PC-3 (cell line): ENCODE measurements around the gene IL1B. TPM values are rescaled to one million over a fixed set of nuclear protein-coding genes. Genes with fewer than 3 reads are reported as not detected.
A peak's percentile ranks its signal among the peaks of the same experiment; 100 is the strongest.

Source experiments
- ATAC-seq: fragments of 200-7000 bp; cut with Tn5 transposase; 2 replicates; pipeline ENCODE4 v1.9.1; 2020; ENCODE audit warnings: mild to moderate bottlenecking, moderate library complexity
- BruUV-seq: library from RNA; stranded (reverse); fragments of 400-500 nt; replicated peaks from 2 replicates; lab custom pipeline; 2021; lab: Mats Ljungman, UMichigan
- CTCF ChIA-PET: fragments of 300-600 bp; sonication (Branson Sonifier 250); formaldehyde crosslinking; loops from one replicate; lab custom pipeline; 2022; ENCODE audit warnings: antibody characterized with exemption; lab: Charles Lee
- POLR2A ChIA-PET: fragments of 300-600 bp; sonication (Branson Sonifier 250); formaldehyde crosslinking; loops from one replicate; lab custom pipeline; 2022; ENCODE audit warnings: antibody characterized with exemption; ENCODE audit not compliant: unreplicated experiment; lab: Charles Lee
- DNase-seq: peaks from one replicate; pipeline ENCODE4 v3.0.0-alpha.2; 2015
- H2AFZ ChIP-seq: fragments of 300-600 bp; sonication (generic); 2 replicates; pipeline ENCODE4 v1.6.0; 2016; ENCODE audit warnings: antibody characterized with exemption, low read length
- H3F3A ChIP-seq: fragments of 300-600 bp; sonication (generic); one replicate; pipeline ENCODE4 v1.6.0; 2017; ENCODE audit warnings: antibody characterized with exemption, low read length, control low read depth, mild to moderate bottlenecking; ENCODE audit not compliant: unreplicated experiment
- H3K27ac ChIP-seq: fragments of 300-600 bp; sonication (generic); 2 replicates; pipeline ENCODE4 v1.5.1; 2016; ENCODE audit warnings: mild to moderate bottlenecking, low read length
- H3K27me3 ChIP-seq: fragments of 300-600 bp; sonication (generic); 2 replicates; pipeline ENCODE4 v1.6.1; 2016; ENCODE audit warnings: low read length, mixed read lengths
- H3K36me3 ChIP-seq: fragments of 300-600 bp; sonication (generic); 2 replicates; pipeline ENCODE4 v1.6.1; 2016; ENCODE audit warnings: low read depth, mixed run types, low read length, mixed read lengths
- H3K4me1 ChIP-seq: fragments of 300-600 bp; sonication (generic); 2 replicates; pipeline ENCODE4 v1.5.1; 2016; ENCODE audit warnings: low read length; ENCODE audit not compliant: insufficient read depth
- H3K4me2 ChIP-seq: fragments of 300-600 bp; sonication (generic); 2 replicates; pipeline ENCODE4 v1.6.0; 2016; ENCODE audit warnings: low read length
- H3K4me3 ChIP-seq: fragments of 300-600 bp; sonication (generic); 2 replicates; pipeline ENCODE4 v1.5.1; 2016; ENCODE audit warnings: mild to moderate bottlenecking, low read length, mixed read lengths
- H3K79me2 ChIP-seq: fragments of 300-600 bp; sonication (generic); 2 replicates; pipeline ENCODE4 v1.6.1; 2017; ENCODE audit warnings: low read length, mixed read lengths
- H3K9ac ChIP-seq: fragments of 300-600 bp; sonication (generic); 2 replicates; pipeline ENCODE4 v1.6.0; 2016; ENCODE audit warnings: mild to moderate bottlenecking, low read length
- H3K9me2 ChIP-seq: fragments of 300-600 bp; sonication (generic); replicated peaks from 2 replicates; pipeline ENCODE4 v1.6.1; 2016; ENCODE audit warnings: mixed run types, low read length, mixed read lengths
- H3K9me3 ChIP-seq: fragments of 300-600 bp; sonication (generic); 2 replicates; pipeline ENCODE4 v1.6.1; 2016; ENCODE audit warnings: low read length, mixed read lengths
- H4K20me1 ChIP-seq: fragments of 300-600 bp; sonication (generic); 2 replicates; pipeline ENCODE4 v1.6.1; 2016; ENCODE audit warnings: low read length, mixed read lengths
- CTCF ChIP-seq: fragments of 300-600 bp; sonication (generic); conservative IDR thresholded peaks from 2 replicates; pipeline ENCODE4 v1.5.1; 2017; ENCODE audit warnings: antibody characterized with exemption, low read depth, mild to moderate bottlenecking, low read length
- EZH2 ChIP-seq: fragments of 300-600 bp; sonication (generic); IDR thresholded peaks from one replicate; pipeline ENCODE4 v1.6.1; 2017; ENCODE audit warnings: antibody characterized with exemption, mild to moderate bottlenecking, low read length; ENCODE audit not compliant: unreplicated experiment
- EZH2phosphoT487 ChIP-seq: fragments of 300-600 bp; sonication (generic); IDR thresholded peaks from 2 replicates; pipeline ENCODE4 v1.6.1; 2018; ENCODE audit warnings: mild to moderate bottlenecking, antibody characterized with exemption, low read length, borderline replicate concordance
- intact Hi-C: fragments of 100-400 bp; cut with micrococcal nuclease; formaldehyde crosslinking; loops from 2 replicates; pipeline ENCODE4 v1.9.0; 2023
- total RNA-seq: library from RNA; depleted of rRNA; stranded (reverse); fragments of >200 nt; gene quantifications from 2 replicates; pipeline ENCODE4 v1.2.3, GENCODE V29; 2014

Gene IL1B
- total RNA-seq, 1 experiment from 2014 or later = 67.5 TPM

GRCh38 chr2:112881217-112881985 lies 44.8 kb upstream of the IL1B start:
- Histone ChIP-seq H3K27me3 (no peaks in the 10 kb centered on the region), H2AFZ (no peak overlapping the region), H3K9me3 (no peaks in the 10 kb centered on the region), H3K4me1 (peaks cover 53% of the 10 kb centered on the region), H4K20me1 (no peaks in the 10 kb centered on the region), H3K9me2 (no peaks in the 10 kb centered on the region), H3K79me2 (no peaks in the 10 kb centered on the region), H3K4me2 (peak overlapping the region; percentile 54; the same call in 1 of the 2 replicates), H3F3A (no peaks in the 10 kb centered on the region), H3K4me3 (no peak overlapping the region), H3K9ac (peak overlapping the region; percentile 85), H3K27ac (peak overlapping the region; percentile 99), H3K36me3 (no peaks in the 10 kb centered on the region)
- intact Hi-C loops = loop anchor here (1.0 to 2.0 kb wide), 3 partner anchors 45 to 133 kb away; partner anchors contain the start of gene IL1B
- no TSS peak for BruUV-seq
- ChIA-PET POLR2A (no interaction called here), CTCF (no interaction called here)
- TF ChIP-seq EZH2 = no peak
- TF ChIP-seq CTCF = no peak
- no peak for TF ChIP-seq EZH2phosphoT487
- ATAC-seq (peak; percentile 60), DNase-seq (peak; percentile 85)

- Histone ChIP-seq H3K9me2 (no peaks in the 10 kb centered on the region), H3K27ac (peak overlapping the region; percentile 99), H3K9me3 (no peaks in the 10 kb centered on the region), H3K4me2 (peak overlapping the region; percentile 54), H3K36me3 (no peaks in the 10 kb centered on the region), H3K27me3 (no peaks in the 10 kb centered on the region), H3K4me1 (peaks cover 52% of the 10 kb centered on the region), H4K20me1 (no peaks in the 10 kb centered on the region), H3K79me2 (no peaks in the 10 kb centered on the region), H3K9ac (peak overlapping the region; percentile 85), H2AFZ (no peak overlapping the region), H3F3A (no peaks in the 10 kb centered on the region), H3K4me3 (no peak overlapping the region)
- no peak for TF ChIP-seq EZH2phosphoT487
- no peak for TF ChIP-seq CTCF
- TF ChIP-seq EZH2 = no peak
- DNase-seq = no peak
- intact Hi-C loops = loop anchor here (1.0 to 2.0 kb wide), 4 partner anchors 11 to 132 kb away; partner anchors contain the start of gene IL1B
- ATAC-seq = no peak
- CTCF ChIA-PET = no interaction called here
- BruUV-seq = no TSS peak
- POLR2A ChIA-PET = no interaction called here
Measured at GRCh38 chr2:112880696-112881095, 44.1 kb upstream of the IL1B start.

- peak; percentile 71 for ATAC-seq
- no peaks in the 10 kb centered on the region for H3K9me3 ChIP-seq
- H3K79me2 ChIP-seq = no peaks in the 10 kb centered on the region
- H3K9ac ChIP-seq = peak overlapping the region; percentile 85
- ChIA-PET CTCF (no interaction called here), POLR2A (interaction anchor here (0.6 kb wide), 1 partner anchor 148 kb away, joined by 4 read pairs; no protein-coding TSS in a partner anchor)
- no peaks in the 10 kb centered on the region for H3K36me3 ChIP-seq
- H3K4me3 ChIP-seq = no peak overlapping the region
- H3F3A ChIP-seq = no peaks in the 10 kb centered on the region
- intact Hi-C loops = loop anchor here (1.0 to 2.0 kb wide), 3 partner anchors 11 to 131 kb away; partner anchors contain the start of gene IL1B
- no peaks in the 10 kb centered on the region for H3K27me3 ChIP-seq
- peak; percentile 72 for DNase-seq
- H3K4me2 ChIP-seq = peak overlapping the region; percentile 54
- TF ChIP-seq EZH2phosphoT487 (no peak), EZH2 (no peak), CTCF (no peak)
- peaks cover 46% of the 10 kb centered on the region for H3K4me1 ChIP-seq
- H2AFZ ChIP-seq = no peak overlapping the region
- H3K27ac ChIP-seq = peak overlapping the region; percentile 99
- H4K20me1 ChIP-seq = no peaks in the 10 kb centered on the region
- no peaks in the 10 kb centered on the region for H3K9me2 ChIP-seq
- no TSS peak for BruUV-seq
Measured at GRCh38 chr2:112880091-112880531, 43.5 kb upstream of the IL1B start.
